Measurements from ENCODE around the gene CREBL2.
A peak's percentile ranks its signal among the peaks of the same experiment; 100 is the strongest.
"Not testable (repeated sequence)": the region's sequence is repeated elsewhere in the genome, so short reads cannot be mapped to it uniquely, and the experiment has no call there.

CREBL2 gene

GRCh38 chr12:12630850-12631249 lies 19.2 kb downstream of the CREBL2 start:
- POLR2A ChIA-PET = no interaction called here
- no peak overlapping the region for H3K4me3 ChIP-seq (ENCODE audit: low read depth, low read length)
- no peak for DNase-seq (ENCODE audit: low read depth, low spot score)
- CTCF ChIA-PET = interaction anchor here (2.1 to 3.0 kb wide), 2 partner anchors 12 to 24 kb away, joined by 9 to 19 read pairs; no protein-coding TSS in a partner anchor
- TF ChIP-seq, protein P1, sequence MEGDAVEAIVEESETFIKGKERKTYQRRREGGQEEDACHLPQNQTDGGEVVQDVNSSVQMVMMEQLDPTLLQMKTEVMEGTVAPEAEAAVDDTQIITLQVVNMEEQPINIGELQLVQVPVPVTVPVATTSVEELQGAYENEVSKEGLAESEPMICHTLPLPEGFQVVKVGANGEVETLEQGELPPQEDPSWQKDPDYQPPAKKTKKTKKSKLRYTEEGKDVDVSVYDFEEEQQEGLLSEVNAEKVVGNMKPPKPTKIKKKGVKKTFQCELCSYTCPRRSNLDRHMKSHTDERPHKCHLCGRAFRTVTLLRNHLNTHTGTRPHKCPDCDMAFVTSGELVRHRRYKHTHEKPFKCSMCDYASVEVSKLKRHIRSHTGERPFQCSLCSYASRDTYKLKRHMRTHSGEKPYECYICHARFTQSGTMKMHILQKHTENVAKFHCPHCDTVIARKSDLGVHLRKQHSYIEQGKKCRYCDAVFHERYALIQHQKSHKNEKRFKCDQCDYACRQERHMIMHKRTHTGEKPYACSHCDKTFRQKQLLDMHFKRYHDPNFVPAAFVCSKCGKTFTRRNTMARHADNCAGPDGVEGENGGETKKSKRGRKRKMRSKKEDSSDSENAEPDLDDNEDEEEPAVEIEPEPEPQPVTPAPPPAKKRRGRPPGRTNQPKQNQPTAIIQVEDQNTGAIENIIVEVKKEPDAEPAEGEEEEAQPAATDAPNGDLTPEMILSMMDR (IDR thresholded peaks at IDR 0.05; ENCODE audit: insufficient read depth, low read length, missing control alignments) = no peak

DNA sequence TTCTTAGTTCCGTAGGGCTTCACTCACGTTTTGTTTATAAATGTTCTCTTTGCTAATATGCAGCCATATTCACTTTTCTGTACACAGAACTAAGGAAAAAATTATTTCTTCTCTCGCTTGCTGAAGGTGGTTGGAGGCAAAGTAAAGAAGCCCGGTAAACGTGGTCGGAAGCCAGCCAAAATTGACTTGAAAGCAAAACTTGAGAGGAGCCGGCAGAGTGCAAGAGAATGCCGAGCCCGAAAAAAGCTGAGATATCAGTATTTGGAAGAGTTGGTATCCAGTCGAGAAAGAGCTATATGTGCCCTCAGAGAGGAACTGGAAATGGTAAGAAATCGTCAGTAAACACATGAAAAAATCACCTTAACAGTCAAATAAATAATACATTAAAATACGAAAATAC lies 24.0 kb downstream of the CREBL2 start:
- TF ChIP-seq, protein P1 (IDR thresholded peaks at IDR 0.05; ENCODE audit: insufficient read depth, low read length, missing control alignments) = no peak

GRCh38 chr12:12636641-12637040 lies 25.0 kb downstream of the CREBL2 start:
- TF ChIP-seq, protein P1 (IDR thresholded peaks at IDR 0.05; ENCODE audit: insufficient read depth, low read length, missing control alignments) = no peak
- ChIA-PET POLR2A (no interaction called here), CTCF (no interaction called here)
- H3K4me3 ChIP-seq (ENCODE audit: low read depth, low read length) = no peak overlapping the region
- DNase-seq (ENCODE audit: low read depth, low spot score) = no peak

More for the DNA sequence above, 24.0 kb downstream of the CREBL2 start:
- ChIA-PET CTCF (interaction anchor here (1.9 kb wide), 1 partner anchor 10 kb away, joined by 11 read pairs; no protein-coding TSS in a partner anchor), POLR2A (interaction anchor here (0.7 kb wide), 1 partner anchor 137 kb away, joined by 4 read pairs; no protein-coding TSS in a partner anchor)
- DNase-seq (ENCODE audit: low read depth, low spot score) = no peak
- H3K4me3 ChIP-seq (ENCODE audit: low read depth, low read length) = no peak overlapping the region

DNA sequence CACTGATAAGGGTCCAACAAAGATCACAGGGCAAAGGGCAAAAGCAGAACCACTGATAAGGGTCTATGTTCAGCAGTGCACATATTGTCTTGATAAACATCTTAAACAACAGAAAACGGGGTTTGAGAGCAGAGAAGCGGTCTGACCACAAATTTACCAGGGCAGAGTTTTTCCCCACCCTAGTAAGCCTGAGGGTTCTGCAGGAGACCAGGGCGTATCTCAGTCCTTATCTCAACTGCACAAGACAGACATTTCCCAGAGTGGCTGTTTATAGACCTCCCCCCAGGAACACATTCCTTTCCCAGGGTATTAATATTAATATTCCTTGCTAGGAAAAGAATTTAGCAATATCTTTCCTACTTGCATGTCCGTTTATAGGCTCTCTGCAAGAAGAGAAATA lies 28.3 kb downstream of the CREBL2 start:
- CTCF ChIA-PET; DNase-seq (ENCODE audit: low read depth, low spot score): not testable (repeated sequence)

DNA sequence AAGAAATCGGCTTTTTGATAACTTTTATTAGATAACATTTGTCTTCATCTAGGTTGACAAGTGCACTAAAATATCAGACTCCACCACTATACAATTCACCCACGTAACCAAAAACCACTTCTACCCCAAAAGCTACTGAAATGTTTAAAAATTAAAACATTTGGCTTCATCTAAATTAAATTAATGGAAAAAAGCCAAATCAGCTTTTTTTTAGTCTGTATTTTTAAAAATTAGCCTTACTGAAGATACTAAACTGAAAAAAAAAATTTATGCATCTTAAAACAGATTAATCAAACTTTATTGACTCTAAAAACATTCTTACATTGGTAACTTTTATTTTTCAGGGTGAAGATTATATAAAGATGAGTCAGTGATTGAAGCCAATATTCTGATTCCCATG lies 30.0 kb downstream of the CREBL2 start:
- TF ChIP-seq, protein P1 (IDR thresholded peaks at IDR 0.05; ENCODE audit: insufficient read depth, low read length, missing control alignments) = no peak
- POLR2A ChIA-PET = no interaction called here
- CTCF ChIA-PET = interaction anchor here (1.0 to 3.6 kb wide), 3 partner anchors 10 to 62 kb away, joined by 3 to 23 read pairs (median 19); no protein-coding TSS in a partner anchor

More for the DNA sequence above, 28.3 kb downstream of the CREBL2 start:
- POLR2A ChIA-PET; H3K4me3 ChIP-seq (ENCODE audit: low read depth, low read length): not testable (repeated sequence)

DNA sequence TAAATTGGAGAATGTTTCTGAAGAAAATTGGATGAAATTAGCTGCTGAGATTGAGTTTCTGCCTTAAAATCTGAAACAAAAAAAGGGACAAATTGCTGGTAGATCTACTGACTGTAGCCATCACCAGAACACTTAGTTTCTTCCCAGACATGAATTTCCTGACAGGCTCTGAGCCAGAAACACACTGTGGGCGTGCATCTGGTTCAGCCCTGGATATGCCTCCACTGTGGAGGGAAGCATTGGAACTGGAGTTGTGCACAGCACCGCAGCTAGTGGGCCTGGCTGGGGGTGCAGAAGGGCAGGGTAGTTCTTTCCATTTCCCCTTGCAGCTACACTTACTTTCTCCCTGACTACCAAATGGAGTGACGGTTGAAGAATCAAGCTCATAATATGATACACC lies 31.2 kb downstream of the CREBL2 start:
- DNase-seq (ENCODE audit: low read depth, low spot score) = no peak
- TF ChIP-seq, protein P1 (IDR thresholded peaks at IDR 0.05; ENCODE audit: insufficient read depth, low read length, missing control alignments) = no peak
- POLR2A ChIA-PET = interaction anchor here (0.6 kb wide), 1 partner anchor 17 kb away, joined by 3 read pairs; no protein-coding TSS in a partner anchor
- no peak overlapping the region for H3K4me3 ChIP-seq (ENCODE audit: low read depth, low read length)
- CTCF ChIA-PET = interaction anchor here (0.9 to 3.6 kb wide), 5 partner anchors 9 to 266 kb away, joined by 3 to 23 read pairs (median 3); no protein-coding TSS in a partner anchor

More for the DNA sequence above, 30.0 kb downstream of the CREBL2 start:
- no peak for DNase-seq (ENCODE audit: low read depth, low spot score)
- no peak overlapping the region for H3K4me3 ChIP-seq (ENCODE audit: low read depth, low read length)

- H3K4me3 ChIP-seq (ENCODE audit: low read depth, low read length) = no peak overlapping the region
- TF ChIP-seq, protein P1 (IDR thresholded peaks at IDR 0.05; ENCODE audit: insufficient read depth, low read length, missing control alignments) = peak; percentile 11
- ChIA-PET CTCF (interaction anchor here (0.5 to 3.6 kb wide), 16 partner anchors 10 to 268 kb away, joined by 3 to 26 read pairs (median 6); no protein-coding TSS in a partner anchor), POLR2A (interaction anchor here (0.7 kb wide), 1 partner anchor 248 kb away, joined by 5 read pairs; no protein-coding TSS in a partner anchor)
- DNase-seq (ENCODE audit: low read depth, low spot score) = no peak
These were observed 33.8 kb downstream of the CREBL2 start for GRCh38 chr12:12645485-12645884.

DNA sequence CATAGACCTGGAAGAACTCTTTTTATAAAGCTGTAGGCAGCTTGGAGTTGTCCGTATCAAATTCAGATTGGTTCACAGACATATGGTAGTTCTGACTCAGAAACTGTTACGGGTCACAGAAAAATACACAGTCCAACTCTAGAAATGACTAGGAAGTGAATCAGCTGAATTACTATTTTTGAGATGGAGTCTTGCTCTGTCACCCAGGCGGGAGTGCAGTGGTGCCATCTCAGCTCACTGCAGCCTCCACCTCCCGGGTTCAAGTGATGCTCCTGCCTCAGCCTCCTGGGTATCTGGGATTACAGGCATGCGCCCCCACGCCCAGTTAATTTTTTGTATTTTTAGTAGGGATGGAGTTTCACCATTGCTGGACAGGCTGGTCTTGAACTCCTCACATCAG lies 34.3 kb downstream of the CREBL2 start:
- POLR2A ChIA-PET = interaction anchor here (0.7 to 0.9 kb wide), 2 partner anchors 11 to 248 kb away, joined by 3 to 5 read pairs; no protein-coding TSS in a partner anchor

More for the DNA sequence above, 34.3 kb downstream of the CREBL2 start:
- not testable (repeated sequence) for H3K4me3 ChIP-seq (ENCODE audit: low read depth, low read length)
- peak; percentile 34 for DNase-seq (ENCODE audit: low read depth, low spot score)
- CTCF ChIA-PET = interaction anchor here (0.5 to 3.6 kb wide), 15 partner anchors 9 to 269 kb away, joined by 3 to 26 read pairs (median 6); no protein-coding TSS in a partner anchor
